Kidney (tissue), 14 donors: ENCODE results near the gene CD52. TPM values are rescaled to one million over a fixed set of nuclear protein-coding genes. Genes with fewer than 3 reads are reported as not detected.

Source experiments
- DNase-seq, 5 donors: peaks; one replicate each; pipeline ENCODE4 v3.0.0-alpha.2; 2013 to 2020
- FAIRE-seq: peaks from 2 replicates; lab custom pipeline; 2012; peaks lifted over from hg19 to GRCh38; lab: Jason Lieb, UNC
- H3K27ac ChIP-seq, 2 donors: one replicate each; pipeline ENCODE4 v1.7.0; 2013; ENCODE audit warnings: low read depth in 2 of 2, low read length in 2 of 2, inconsistent platforms in 1 of 2
- H3K27me3 ChIP-seq: one replicate; pipeline ENCODE4 v1.7.1; 2013; ENCODE audit warnings: low read length, inconsistent platforms; ENCODE audit not compliant: control insufficient read depth, insufficient read depth
- H3K36me3 ChIP-seq, 3 donors: one replicate each; pipeline versions ENCODE4 v1.7.0 to v1.7.1; 2013; ENCODE audit warnings: low read length in 3 of 3, control low read depth in 1 of 3, inconsistent platforms in 1 of 3; ENCODE audit not compliant: insufficient read depth in 3 of 3, control insufficient read depth in 2 of 3
- H3K4me1 ChIP-seq, 3 donors: one replicate each; pipeline versions ENCODE4 v1.7.0 to v1.7.1; 2013; ENCODE audit warnings: low read length in 3 of 3, inconsistent platforms in 1 of 3, low read depth in 1 of 3; ENCODE audit not compliant: control insufficient read depth in 2 of 3, insufficient read depth in 2 of 3
- H3K4me3 ChIP-seq, 3 donors: one replicate each; pipeline versions ENCODE4 v1.7.0 to v1.8.1; 2013; ENCODE audit warnings: low read length in 3 of 3, control low read depth in 1 of 3, inconsistent platforms in 1 of 3
- H3K9ac ChIP-seq, 3 donors: one replicate each; pipeline versions ENCODE4 v1.7.0 to v1.7.1; 2013; ENCODE audit warnings: low read length in 3 of 3, control low read depth in 1 of 3, inconsistent platforms in 1 of 3
- H3K9me3 ChIP-seq, 3 donors: one replicate each; pipeline versions ENCODE4 v1.7.0 to v1.7.1; 2013; ENCODE audit warnings: low read length in 3 of 3, control low read depth in 1 of 3, inconsistent platforms in 1 of 3; ENCODE audit not compliant: control insufficient read depth in 2 of 3, insufficient read depth in 1 of 3
- intact Hi-C: fragments of 100-400 bp; cut with DNase I; formaldehyde crosslinking; loops from one replicate; pipeline ENCODE4 v1.11.1; 2022
- polyA plus RNA-seq: library from polyadenylated mRNA; stranded (reverse); fragments of 350-450 nt; fragmentation: Illumina TruSeq; extraction: RNeasy Lipid Tissue Mini Kit (QIAGEN cat#74804); gene quantifications from one replicate; pipeline ENCODE4 v1.2.3, GENCODE V29; 2014; ENCODE audit warnings: low read depth, low replicate concordance; ENCODE audit not compliant: insufficient read depth
- total RNA-seq: library from RNA; stranded (reverse); fragmentation: NEBNext Ultra II Directional; extraction: Animal tissue kit (Norgen Biotek cat#: 25700); gene quantifications from one replicate; pipeline ENCODE4 v1.2.1, GENCODE V29; 2021
- TF ChIP-seq, protein P1 (sequence below): IDR thresholded peaks from 3 replicates; pipeline ENCODE4 v1.5.1; 2012; ENCODE audit warnings: mild to moderate bottlenecking, moderate library complexity, borderline replicate concordance; ENCODE audit not compliant: insufficient read depth; ENCODE audit errors: extremely low read depth
- donor health status: control.
- donor health status: control.
- donor health status: control.
- donor health status: control.
- donor health status: control.
- donor health status: DM: yes; HTN: yes; CAD: no.
- donor health status: Normal renal cell carcinoma (clear cell type).

The CD52 gene
- total and polyA plus RNA-seq, 2 donors from 2014 or later = 13.2 to 30.8 TPM

DNA sequence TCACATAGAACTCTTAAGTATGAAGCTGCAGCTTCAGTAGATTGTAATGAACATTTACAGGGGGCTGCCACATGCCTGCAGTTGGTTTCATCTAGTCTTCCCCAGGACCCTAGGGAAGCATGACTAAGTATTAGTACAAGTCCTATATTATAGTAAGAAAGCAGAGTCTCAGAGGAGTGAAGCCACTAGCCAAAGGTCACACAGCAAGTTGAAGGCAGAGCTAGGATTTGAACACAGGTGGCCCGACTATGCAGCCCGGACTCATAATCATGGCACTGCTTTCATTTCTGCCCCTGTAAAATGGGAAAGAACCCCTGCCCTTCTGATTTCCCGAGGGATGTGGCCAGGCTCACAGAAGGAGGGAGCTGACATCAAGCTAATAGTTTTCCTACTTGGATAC lies 44.6 kb downstream of the CD52 start:
- no peak for FAIRE-seq
- intact Hi-C loops = no loop called here
- peaks cover 12% of the 10 kb centered on the region for H3K27me3 ChIP-seq

DNA sequence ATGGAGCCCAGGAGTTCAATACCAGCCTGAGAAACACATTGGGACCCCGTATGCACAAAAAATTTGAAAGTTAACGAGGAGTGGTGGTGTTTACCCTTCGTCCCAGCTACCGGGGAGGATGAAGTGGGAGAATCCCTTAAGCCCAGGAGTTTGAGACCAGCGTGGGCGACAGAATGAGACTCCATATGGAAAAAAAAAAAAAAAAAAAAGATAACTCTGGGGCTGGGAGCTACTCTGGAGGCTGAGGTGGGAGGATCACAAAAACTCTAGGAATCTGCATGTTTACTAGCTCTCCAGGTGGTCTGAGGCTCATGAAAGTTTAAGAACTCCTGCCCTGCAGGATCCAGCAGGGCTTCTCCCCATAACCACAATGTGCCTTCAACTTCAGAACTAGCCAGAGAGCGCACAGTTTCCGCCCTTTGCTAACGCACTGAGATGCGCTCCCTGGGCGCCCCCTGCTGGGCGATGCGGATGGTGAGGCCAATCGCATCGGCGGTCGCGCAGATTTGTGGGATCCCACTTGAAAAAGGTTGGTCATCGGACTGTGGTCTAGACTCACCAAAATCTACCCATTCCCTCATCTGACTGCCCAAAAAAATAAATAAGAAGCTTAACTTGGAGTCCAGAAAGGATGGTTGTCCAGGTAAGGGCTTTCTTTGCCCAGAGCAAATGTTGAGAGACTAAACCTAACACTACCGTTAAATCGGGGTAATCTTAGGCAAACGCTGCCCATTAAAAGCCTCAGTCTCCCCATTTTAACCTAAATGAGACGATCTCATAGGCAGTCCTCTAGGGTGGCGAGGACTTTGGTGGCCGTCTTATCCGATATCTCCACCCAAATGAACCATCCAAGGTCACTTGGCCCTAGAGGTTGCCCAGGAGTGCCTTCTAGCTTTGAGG lies 46.0 kb downstream of the CD52 start:
- peaks cover 9% of the 10 kb centered on the region for H3K27me3 ChIP-seq
- H3K36me3 ChIP-seq = no peaks in the 10 kb centered on the region
- DNase-seq = peak; percentile 80 to 90 (median 83)
- TF ChIP-seq, protein P1, sequence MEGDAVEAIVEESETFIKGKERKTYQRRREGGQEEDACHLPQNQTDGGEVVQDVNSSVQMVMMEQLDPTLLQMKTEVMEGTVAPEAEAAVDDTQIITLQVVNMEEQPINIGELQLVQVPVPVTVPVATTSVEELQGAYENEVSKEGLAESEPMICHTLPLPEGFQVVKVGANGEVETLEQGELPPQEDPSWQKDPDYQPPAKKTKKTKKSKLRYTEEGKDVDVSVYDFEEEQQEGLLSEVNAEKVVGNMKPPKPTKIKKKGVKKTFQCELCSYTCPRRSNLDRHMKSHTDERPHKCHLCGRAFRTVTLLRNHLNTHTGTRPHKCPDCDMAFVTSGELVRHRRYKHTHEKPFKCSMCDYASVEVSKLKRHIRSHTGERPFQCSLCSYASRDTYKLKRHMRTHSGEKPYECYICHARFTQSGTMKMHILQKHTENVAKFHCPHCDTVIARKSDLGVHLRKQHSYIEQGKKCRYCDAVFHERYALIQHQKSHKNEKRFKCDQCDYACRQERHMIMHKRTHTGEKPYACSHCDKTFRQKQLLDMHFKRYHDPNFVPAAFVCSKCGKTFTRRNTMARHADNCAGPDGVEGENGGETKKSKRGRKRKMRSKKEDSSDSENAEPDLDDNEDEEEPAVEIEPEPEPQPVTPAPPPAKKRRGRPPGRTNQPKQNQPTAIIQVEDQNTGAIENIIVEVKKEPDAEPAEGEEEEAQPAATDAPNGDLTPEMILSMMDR = peak; percentile 85
- H3K9ac ChIP-seq = no peak overlapping the region
- intact Hi-C loops = no loop called here
- no peaks in the 10 kb centered on the region for H3K9me3 ChIP-seq
- peaks cover 0 to 2% (median 0%) of the 10 kb centered on the region in 3 donors for H3K4me1 ChIP-seq
- no peak overlapping the region for H3K27ac ChIP-seq
- no peak overlapping the region for H3K4me3 ChIP-seq
- FAIRE-seq = no peak

More for the DNA sequence above, 44.6 kb downstream of the CD52 start:
- TF ChIP-seq, protein P1 = no peak
- Histone ChIP-seq H3K27ac (no peak overlapping the region), H3K4me3 (no peak overlapping the region), H3K9ac (no peak overlapping the region), H3K9me3 (no peaks in the 10 kb centered on the region), H3K36me3 (no peaks in the 10 kb centered on the region), H3K4me1 (peaks cover 0 to 2% (median 0%) of the 10 kb centered on the region in 3 donors)
- no peak for DNase-seq

DNA sequence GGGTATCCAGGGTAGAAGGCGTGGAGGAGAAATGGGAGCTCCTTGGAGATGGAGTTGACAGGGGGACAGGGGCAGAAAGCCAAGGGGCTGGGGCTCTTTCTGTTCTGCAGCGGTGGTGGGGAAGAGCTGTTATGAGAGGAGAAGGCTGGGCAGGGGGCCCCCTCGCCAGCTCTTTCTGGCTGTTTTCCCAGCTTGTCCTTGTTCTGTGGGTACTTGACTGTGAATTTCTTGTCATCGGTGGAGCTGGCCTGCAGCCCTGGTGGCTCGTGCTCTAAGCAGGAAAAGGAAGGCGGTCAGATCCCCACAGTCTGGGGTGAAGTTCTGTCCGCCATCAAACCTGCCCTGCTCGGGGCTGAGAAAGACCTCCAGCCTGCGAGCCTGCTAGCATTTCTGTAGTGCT lies 47.2 kb downstream of the CD52 start:
- H3K27ac ChIP-seq = no peak overlapping the region
- peaks cover 9% of the 10 kb centered on the region for H3K27me3 ChIP-seq
- intact Hi-C loops = no loop called here
- no peaks in the 10 kb centered on the region for H3K36me3 ChIP-seq
- no peak overlapping the region for H3K4me3 ChIP-seq
- DNase-seq (no peak), FAIRE-seq (no peak)
- TF ChIP-seq, protein P1 = no peak
- H3K4me1 ChIP-seq = peaks cover 0 to 2% (median 0%) of the 10 kb centered on the region in 3 donors
- no peak overlapping the region for H3K9ac ChIP-seq
- H3K9me3 ChIP-seq = no peaks in the 10 kb centered on the region
